T follicular helper cell (primary cell): ENCODE results near the gene SPATS2L.

ENCODE experiments used
- DNase-seq: peaks from one replicate; pipeline ENCODE4 v3.0.0-alpha.2; 2020; ENCODE audit warnings: low read depth

The SPATS2L gene

GRCh38 chr2:200408428-200409316, 102.2 kb downstream of the SPATS2L start:
- DNase-seq, result no peak

- no peak for DNase-seq
These were observed 105.3 kb downstream of the SPATS2L start for GRCh38 chr2:200411831-200412230.

GRCh38 chr2:200414367-200414766, 107.9 kb downstream of the SPATS2L start:
- DNase-seq, result no peak

GRCh38 chr2:200415455-200415854, 109.0 kb downstream of the SPATS2L start:
- DNase-seq, result no peak

GRCh38 chr2:200416878-200417277, 110.4 kb downstream of the SPATS2L start:
- no peak for DNase-seq

GRCh38 chr2:200417366-200417765, 110.9 kb downstream of the SPATS2L start:
- no peak for DNase-seq

GRCh38 chr2:200418399-200418798, 111.9 kb downstream of the SPATS2L start:
- DNase-seq, result no peak

GRCh38 chr2:200419325-200419724, 112.8 kb downstream of the SPATS2L start:
- no peak for DNase-seq

- no peak for DNase-seq
These were observed 114.8 kb downstream of the SPATS2L start for GRCh38 chr2:200421270-200421669.

- no peak for DNase-seq
These were observed 115.6 kb downstream of the SPATS2L start for GRCh38 chr2:200422071-200422470.

- DNase-seq, result no peak
These were observed 116.2 kb downstream of the SPATS2L start for GRCh38 chr2:200422532-200423261.

GRCh38 chr2:200423541-200423940, 117.0 kb downstream of the SPATS2L start:
- no peak for DNase-seq

GRCh38 chr2:200425026-200425821, 118.7 kb downstream of the SPATS2L start:
- DNase-seq, result no peak

- DNase-seq, result no peak
These were observed 120.3 kb downstream of the SPATS2L start for GRCh38 chr2:200426754-200427153.

- DNase-seq, result no peak
These were observed 122.6 kb downstream of the SPATS2L start for GRCh38 chr2:200428961-200429665.

GRCh38 chr2:200430017-200430416, 123.5 kb downstream of the SPATS2L start:
- DNase-seq, result no peak

- no peak for DNase-seq
These were observed 125.7 kb downstream of the SPATS2L start for GRCh38 chr2:200431996-200432705.

GRCh38 chr2:200435379-200435778, 128.9 kb downstream of the SPATS2L start:
- no peak for DNase-seq

GRCh38 chr2:200438251-200438650, 131.8 kb downstream of the SPATS2L start:
- DNase-seq, result no peak

GRCh38 chr2:200438846-200439245, 132.4 kb downstream of the SPATS2L start:
- no peak for DNase-seq

GRCh38 chr2:200439981-200440380, 133.5 kb downstream of the SPATS2L start:
- DNase-seq, result no peak
